Measurements from ENCODE around the gene FHAD1.

FHAD1 gene

DNA sequence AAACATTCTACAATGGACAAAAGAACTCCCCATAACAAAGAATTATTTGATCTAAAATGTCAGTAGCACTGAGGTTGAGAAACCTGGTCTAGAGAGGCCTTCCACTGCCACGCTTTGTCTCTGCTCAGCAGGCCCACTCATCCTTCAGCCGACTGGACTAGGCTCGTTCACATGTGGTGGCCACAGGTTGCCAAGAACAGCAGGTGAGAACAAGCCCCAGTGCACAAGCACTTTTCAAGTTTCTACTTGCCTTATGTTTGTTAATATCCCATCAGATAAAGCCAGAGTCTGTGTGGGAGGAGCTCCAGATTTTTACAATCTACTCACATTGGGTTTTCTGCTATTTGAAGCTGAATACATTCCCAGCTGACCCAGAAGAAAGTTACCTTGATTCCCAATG lies 153.6 kb downstream of the FHAD1 start:
- DNase-seq (ENCODE audit: low read depth): no peak

DNA sequence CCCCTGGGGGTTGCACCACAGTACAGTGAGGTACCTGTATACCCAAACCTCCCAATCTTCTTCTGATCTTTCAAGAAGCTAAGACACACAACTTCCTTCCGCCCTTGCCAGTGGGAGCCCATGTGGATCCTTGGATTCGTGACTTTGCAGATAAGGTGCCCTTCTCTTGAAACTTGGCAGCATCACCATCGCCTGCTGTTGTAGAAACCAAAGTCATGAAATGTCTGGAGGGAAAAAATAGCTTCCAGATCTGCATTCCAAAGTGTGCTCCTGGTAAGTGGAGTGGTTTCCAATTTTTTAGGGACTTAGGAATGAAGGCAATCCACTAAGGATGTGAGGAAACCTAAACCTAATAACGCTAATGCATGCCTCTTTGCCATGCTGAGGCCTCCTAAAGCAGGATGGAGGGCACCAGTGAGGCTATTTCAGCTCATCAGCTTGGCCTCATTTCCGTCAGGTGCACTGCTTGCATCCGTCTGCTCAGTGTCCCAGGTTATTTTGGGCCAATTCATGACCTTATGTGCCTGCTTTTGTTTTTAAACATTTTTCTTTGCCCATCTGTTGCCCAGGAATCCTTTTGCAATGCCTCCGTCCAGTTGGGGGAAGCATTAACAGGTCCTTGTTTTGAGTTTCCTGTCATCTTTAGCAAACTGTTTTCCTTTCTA lies 154.5 kb downstream of the FHAD1 start:
- peak; percentile 43 for DNase-seq (ENCODE audit: low read depth)

DNA sequence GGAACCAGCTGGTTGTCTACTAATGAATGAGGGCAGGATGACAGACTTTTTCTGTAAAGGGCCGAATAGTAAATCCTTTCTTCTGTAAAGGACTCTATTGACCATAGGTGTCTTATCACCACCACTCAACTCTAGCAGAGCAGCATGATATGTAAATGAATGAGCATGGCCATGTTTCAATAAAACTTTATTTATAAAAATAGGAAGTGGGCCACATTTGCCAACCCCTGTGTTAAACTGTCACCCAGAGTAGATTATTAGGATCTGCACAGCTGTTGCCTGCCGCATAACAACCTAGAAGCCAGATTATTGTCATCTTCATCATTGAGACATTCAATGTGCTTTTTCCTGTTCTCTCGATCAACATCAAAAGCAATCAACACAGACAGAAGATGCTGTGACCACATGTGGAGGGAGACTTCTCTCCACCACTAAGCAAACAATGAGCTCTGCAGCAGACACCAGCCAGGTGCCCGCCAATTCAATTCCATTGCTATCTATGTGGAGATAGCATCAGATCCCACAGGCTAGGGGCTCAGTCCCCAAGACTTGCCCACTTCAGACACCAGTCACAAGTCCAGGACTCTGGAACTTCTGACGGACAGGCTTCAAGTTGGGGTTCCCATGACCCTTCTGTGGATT lies 155.9 kb downstream of the FHAD1 start:
- no peak for DNase-seq (ENCODE audit: low read depth)

DNA sequence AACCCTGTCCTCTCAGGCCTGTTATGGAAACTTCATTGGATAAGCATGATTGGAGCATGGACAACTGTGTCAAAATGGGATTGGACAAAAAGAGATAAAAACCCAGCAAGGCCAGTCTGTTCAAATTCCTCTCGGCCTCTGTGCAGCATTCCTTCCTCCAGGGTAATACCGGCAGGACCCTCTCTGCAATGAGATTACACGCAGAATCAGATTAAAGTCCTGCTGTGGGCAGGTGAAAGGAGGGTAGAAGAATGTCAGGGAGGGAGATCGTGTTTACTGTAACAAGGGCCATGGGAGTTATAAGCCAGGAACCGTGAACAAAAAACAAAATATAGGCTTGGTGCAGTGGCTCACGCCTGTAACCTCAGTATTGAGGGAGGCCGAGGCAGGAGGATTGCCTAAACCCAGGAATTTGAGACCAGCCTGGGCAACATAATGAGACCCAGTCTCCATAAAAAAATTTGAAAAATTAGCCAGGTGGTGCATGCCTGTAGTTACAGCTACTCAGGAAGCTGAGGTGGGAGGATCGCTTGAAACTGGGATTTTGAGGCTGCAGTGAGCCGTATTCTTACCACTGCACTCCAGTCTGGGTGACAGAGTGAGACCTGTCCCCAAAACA lies 157.0 kb downstream of the FHAD1 start:
- DNase-seq (ENCODE audit: low read depth): no peak

DNA sequence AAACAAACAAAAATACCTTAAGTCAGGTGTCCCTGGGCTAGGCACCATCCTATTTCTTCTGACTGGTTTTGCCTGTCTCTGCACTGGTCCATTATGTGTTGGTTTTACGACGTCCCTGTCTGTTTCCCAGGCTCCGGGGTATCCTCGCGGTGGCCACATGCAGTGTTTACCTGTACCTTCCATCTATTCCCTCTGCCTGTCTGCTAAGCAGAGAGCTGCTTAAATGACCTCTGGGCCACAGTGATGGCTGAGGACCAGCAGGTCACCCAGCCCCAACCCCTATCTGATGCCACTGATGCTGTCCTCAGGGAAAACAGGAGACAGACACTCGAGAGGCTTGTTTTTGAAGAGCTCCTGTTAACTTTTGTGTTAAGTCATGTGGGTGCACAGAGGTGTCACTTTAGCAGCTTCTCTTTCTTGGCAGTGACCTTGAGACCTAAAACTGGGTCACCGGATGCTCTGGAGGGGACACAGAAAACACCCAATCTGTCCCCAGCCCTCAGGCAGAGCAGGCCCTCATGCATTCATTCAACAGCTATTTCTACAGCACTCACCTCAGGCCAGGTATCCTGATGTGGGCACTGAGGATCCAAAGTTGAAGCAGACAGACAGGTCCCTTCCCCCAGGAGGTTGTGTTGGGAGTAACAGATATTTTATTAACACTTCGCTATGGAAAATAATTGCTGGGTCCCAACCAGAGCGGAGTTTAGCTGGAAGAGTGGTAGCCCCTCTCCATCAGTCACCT lies 158.3 kb downstream of the FHAD1 start:
- DNase-seq (ENCODE audit: low read depth): no peak

DNA sequence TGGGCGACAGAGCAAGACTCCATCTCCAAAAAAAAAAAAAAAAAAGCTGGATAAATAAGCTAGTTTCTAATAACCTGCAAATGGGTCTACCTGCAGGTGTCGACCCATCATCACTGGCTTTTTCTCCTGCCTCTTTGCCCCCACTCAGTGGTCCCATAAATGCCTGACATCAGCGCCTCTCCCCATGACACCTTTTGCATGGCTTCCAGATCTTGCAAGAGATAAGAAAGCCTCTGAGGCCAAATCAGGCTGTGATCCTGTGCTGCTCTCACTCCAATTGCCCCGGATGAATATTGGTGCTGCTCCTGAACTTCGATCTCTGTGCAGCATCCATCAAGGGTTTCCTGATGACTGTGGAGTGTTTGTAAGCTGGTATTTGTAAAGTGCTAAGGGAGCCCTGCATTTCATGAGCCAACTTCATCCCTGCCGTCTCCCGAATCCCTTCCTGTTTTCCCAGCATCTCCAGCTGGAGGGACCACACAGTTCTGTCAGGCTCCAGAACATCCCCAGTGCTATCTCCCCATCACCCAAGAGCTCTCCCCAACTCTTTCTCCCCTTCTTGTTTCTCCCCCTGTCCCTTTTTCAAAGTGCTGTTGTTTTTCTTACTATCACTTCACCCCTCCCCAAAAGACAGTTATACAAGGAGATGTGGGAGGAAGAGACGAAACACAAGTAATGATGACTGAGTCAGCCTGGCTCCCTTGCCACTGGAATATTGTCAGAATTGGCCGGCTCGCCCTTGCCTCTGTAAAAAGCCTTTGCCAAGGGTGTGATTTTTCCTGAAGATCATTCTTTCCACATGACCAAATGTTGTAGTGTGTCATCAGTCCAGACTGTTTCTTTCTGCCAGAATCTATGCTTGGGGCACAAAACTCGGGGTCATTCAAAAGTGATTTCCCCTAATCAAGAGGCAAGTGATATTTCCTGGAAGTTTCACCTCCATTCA lies 159.9 kb downstream of the FHAD1 start:
- peak; percentile 90 for DNase-seq (ENCODE audit: low read depth)

DNA sequence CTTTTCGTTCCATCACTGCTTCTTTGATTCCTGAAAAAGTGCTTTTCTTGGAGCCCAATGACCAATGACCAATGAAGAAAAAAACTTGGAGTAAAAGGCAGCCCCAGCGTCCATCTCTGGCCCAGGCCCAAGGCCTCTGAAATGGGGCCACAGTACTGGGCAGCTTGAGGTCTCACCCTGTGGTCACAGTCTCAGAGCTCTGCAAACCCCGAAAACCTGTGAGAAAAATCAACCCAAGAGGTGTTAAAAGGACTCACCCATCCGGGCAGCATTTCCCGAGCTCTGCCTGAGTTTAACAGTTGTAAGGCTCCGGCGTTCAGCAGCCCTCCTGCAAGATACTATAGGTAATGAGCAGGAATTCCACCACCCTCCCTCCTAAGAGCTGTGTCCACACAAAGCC lies 160.6 kb downstream of the FHAD1 start:
- no peak for DNase-seq (ENCODE audit: low read depth)

DNA sequence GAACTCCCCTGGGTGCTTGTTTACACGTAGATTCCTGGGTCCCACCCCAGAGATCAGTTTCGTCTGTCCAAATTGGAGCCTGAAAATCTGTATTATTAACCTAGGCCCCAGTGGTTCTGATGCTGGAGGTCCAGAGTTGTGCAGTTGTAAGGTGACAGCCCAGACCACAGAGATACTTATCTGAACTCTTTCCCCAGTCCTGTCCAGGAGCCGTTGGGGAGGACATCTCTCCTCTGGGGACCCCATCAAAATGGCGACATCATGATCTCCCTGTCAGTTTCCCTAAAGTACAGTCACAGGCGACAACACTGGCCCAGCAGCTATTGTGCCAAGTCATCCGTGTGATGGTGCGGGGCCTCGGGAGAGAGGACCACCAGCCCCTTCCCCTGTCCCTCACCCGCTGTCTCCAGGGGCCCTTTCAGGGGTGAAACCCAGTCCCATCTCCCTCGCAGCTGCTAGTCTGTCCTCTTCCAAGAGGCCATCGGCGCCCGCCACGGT lies 161.9 kb downstream of the FHAD1 start:
- no peak for DNase-seq (ENCODE audit: low read depth)

DNA sequence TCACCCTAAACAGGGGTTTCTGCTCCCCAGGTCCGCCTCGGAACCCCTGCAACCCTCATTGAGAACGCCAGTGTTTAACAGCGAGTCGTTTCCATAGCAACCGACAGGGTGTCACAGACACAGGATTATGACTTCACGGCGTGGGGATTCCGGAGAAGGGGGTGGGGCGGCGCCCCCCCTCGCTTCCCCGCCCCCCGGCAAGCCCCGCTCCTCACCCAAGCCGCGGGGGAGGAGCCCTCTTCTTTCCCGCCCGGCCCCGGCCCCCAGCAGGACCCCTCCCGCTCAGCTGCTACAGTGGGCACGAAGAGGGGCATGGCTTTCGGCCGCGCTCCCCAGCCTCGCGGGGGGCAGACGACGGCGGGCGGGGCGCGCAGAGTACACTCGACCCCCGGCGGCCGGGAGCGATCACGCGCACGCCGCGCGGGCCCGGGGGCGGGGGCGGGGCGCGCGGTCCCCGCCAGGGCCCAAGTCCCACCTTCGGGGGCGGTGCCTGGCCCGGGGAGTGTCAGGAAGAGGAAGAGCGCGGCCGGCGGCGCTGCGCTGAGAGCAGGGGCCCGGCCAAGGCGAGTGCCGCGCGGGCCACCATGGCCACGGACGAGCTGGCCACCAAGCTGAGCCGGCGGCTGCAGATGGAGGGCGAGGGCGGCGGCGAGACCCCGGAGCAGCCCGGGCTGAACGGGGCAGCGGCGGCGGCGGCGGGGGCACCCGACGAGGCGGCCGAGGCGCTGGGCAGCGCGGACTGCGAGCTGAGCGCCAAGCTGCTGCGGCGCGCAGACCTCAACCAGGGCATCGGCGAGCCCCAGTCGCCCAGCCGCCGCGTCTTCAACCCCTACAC lies 162.6 kb downstream of the FHAD1 start, which contains the start of gene EFHD2:
TSS of gene EFHD2 (plus strand) at position 501 of the 835 bp plus-strand sequence. CDS start at position 585, 84 bp downstream.
- peak; percentile 79 for DNase-seq (ENCODE audit: low read depth)

DNA sequence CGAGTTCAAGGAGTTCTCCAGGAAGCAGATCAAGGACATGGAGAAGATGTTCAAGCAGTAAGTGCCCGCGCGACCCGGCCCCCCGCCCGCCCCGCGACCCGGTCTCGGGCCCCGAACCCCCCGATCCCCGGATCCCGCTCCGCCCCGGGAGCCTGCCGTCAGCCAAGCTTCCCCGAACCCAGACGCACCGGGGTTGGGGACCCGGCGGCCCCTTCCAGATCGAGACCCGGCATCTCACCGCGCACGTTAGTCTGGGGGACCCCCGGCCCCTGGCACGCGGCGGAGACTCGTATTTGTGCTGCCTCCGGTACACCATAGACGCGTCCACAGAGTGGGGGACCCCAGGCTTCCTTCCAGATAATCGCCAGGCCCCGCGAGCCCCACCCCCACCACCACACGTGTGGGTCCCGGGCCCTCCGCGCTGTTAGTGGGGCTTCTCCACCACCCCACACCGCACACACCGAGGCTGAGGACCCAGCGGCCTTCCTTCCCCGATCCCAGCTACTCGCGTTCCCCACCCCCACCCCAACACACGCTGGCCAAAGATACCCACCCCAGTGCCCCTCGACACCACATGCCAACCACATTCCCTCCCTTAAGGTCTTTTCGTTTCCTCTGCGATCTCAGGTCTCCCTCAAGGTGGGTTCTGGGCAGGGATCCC lies 163.3 kb downstream of the FHAD1 start:
- DNase-seq (ENCODE audit: low read depth): no peak

DNA sequence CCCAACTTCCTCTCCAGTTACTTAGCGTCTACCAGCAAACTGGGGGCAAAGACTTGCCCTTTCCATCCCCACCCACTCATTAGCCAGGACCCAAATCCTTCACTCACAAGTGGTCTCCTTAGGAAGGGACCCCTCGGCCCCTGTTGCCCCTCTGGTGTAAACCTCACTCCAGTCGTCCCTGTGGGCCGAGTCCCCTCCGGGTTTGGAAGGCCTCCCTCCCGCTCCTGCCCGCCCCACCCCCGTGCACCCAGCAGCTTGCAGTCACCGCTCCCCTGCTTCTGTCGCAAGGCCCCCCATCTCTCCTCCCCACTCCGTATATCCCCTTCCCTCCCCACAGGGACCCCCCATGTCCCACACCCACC lies 163.8 kb downstream of the FHAD1 start:
- no peak for DNase-seq (ENCODE audit: low read depth)

DNA sequence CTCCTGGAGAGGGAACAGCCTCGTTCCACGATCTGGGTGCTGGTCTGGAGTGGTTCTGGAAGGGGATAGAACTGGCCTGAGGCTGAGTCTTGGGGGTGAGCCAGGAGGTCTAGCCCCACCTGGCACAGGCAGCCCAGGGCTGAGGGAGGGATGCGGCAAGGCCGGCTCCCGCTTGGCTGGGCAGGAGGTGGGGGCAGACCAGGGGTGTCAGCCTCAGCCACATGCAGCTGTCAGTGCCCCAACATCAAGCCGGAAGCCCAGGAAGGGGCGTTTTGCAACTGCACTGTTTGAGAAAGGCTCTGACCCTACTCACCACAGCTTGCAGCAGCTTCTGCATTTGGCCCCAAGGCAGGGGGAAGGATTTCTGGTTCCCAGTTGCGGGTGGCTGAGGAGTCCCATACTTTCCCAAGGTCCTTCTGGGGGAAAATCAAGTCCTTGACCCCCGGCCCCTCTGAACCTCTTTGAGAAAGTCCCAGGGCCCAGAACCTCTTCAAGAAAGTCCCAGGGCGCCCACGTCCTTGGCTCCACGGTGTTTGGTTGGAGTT lies 164.6 kb downstream of the FHAD1 start:
- peak; percentile 33 for DNase-seq (ENCODE audit: low read depth)

DNA sequence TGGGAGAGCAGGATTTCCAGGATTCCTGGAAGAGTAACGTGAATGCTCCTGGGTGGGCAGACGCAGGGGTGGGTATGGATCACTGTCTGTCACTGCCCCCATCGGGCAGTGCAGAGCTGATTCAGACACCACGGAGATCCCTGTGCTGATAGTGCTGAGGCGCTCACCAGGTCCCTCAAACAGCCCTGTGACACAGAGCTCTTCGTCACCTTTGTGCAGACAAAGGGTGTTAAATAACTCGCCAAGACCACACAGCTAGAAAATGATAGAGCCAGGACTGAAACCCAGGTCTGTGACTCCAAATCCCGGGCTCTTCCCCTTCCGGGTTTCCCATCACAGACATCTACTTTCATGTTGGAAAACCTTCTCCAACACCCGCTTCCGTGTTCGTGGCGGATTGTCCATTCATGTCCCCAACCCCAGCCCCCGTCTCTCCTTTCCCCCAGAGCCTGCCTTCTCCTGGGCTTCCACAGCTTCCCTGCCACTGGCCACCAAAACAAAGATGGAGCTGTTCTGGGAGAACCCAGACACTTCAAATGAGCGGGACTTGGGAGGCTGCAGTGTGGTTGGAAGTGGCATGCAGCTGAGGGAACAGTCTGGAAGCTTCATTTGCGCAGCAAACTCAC lies 165.3 kb downstream of the FHAD1 start:
- DNase-seq (ENCODE audit: low read depth): peak; percentile 30

DNA sequence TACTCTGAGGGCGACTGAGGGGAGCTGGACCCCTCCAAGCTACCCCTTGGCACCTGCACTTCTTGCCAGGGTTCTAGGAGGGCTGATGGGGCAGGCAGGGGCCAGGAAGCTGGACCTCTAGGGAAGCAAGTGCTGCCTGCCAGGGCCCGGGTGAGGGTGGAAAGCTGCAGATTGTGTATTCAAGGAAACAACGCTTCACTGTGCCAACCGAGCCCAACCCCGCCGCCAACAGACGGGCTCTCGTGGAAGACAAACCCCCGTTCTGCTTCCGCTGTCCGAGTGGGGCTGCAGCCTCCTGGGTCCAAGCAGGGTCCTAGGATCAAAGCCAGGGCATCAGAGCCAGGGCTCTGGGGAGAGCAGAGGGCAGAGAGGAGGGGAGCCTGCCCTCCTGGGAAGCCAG lies 165.8 kb downstream of the FHAD1 start:
- no peak for DNase-seq (ENCODE audit: low read depth)

DNA sequence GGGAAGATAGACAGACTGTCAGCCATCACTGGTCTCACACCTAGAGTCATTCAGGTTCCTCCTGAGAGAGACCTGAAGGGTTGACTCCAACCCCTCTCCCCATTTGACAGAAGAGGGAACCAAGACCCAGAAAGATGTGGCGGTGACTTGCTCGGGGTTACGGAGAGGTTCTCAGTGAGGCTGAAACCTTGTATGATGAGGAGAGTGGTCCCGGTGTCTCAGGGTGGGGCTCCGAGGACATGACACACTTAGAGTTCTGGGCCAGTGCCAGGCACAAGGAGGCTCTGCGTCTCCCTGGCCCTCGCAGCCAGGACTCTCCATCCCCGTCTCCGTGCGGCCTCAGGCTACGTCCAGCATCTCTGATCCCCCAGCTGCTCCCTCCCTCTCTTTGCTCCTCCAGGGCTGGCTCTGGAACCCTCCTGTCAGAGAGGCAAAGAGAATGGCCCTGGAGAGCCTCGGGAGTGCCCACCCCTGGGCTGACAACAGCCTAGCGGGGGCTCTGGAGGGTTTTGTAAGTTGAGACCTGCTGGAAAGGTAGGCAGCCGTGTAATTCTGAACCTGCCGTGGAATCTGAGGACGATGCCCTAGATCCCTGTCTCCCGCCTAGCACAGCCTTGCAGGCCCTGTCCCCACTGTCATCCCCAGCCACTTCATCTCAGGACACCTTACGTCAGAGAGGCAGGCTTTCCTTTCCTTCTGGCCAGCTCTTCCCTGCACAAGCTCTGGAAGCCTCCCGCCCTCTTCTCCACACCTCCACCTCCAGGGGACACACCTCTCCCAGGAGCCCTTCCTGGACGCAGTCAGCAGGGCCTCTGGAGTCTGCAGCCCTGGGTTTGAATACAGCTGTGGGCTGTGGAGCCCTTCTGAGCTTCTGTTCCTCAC lies 166.8 kb downstream of the FHAD1 start:
- DNase-seq (ENCODE audit: low read depth): no peak

DNA sequence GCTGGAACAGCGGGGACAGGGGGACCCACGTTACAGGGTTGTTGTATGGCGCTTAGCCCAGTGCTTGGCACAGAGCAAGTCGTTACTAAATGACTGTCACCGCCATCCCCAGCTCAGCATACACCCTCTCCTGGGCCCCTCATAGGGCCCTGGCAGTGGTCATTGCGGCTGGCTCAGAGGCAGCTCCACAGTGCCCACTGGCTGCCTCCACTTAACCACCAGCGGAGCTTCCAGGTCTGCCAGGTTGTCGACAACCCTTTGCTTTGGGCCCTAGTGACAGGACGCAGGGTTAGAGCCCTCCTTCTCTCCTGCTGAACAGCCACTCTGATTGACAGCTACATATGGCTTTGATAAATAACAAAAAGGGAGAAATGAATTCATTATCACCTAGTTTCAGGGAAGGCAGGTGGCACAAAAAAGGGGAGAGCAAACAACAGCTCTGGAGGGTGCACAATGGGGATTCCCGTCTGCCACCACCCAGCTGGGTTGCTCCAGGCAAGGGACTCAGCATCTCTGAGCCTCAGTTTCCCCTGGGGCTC lies 167.5 kb downstream of the FHAD1 start:
- no peak for DNase-seq (ENCODE audit: low read depth)

DNA sequence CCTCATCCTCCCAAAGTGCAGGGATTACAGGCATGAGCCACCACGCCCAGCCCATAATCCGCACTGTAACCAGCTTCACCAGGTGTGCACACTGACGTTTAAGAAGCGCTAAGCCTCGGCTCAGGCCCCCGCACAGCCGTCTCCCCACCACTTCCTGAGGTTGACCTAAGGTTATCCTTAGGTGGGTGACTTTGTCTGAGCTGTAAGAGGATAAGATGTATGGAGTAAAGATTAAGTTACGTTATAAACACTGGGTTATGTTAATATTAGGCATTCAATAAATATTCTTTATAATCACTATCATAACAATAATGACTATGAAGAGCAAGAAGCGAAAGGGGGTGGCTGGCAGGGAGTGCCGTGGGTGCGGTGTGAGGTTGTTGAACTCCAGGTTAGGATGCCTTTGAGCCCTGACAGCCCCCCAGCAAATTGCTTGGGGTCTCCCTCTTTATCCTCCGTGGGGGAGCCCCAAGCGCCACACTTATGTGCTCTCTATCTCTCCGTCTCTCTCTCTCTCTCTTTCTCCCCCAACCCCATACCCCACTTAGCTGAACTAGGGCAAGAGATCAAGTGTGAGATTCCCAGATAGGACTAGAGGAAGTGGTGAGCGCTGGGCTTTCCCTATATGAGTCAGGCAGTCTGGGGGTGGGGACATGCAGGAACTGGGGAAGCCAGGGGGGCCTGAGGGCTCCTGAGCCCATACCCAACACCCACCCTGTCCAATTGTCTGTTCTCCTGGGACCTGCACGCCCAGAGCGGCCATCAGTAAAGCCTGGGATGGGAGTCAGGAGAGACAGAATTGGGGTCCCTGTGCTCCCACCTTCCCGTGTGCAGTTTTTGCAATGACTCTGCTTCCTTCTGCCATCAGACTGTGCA lies 170.3 kb downstream of the FHAD1 start:
- peak; percentile 73 for DNase-seq (ENCODE audit: low read depth)

Measured in EH (cell line).